ENCODE results near the gene IFI30.

- TF ChIP-seq CTCF (conservative IDR thresholded peaks at IDR 0.05; ENCODE audit: low read depth, low read length) (no peak), EZH2 (IDR thresholded peaks at IDR 0.05; ENCODE audit: borderline replicate concordance, low read depth, low read length, poor library complexity, severe bottlenecking) (no peak)
Observed at GRCh38 chr19:18164072-18164471, 9.5 kb upstream of the IFI30 start.
